Caco-2 (cell line): ENCODE data around the gene RAB5IF. TPM values are rescaled to one million over a fixed set of nuclear protein-coding genes. Genes with fewer than 3 reads are reported as not detected.

Experiments used
- BruUV-seq: library from RNA; stranded (reverse); fragments of 400-500 nt; replicated peaks from 2 replicates; lab custom pipeline; 2021; lab: Mats Ljungman, UMichigan
- CTCF ChIA-PET: fragments of 300-600 bp; sonication (Branson Sonifier 250); formaldehyde crosslinking; loops from one replicate; lab custom pipeline; 2022; ENCODE audit warnings: antibody characterized with exemption; lab: Charles Lee
- POLR2A ChIA-PET: fragments of 300-600 bp; sonication (Branson Sonifier 250); formaldehyde crosslinking; loops from one replicate; lab custom pipeline; 2022; ENCODE audit warnings: antibody characterized with exemption; lab: Charles Lee
- DNase-seq, 2 experiments: peaks; one replicate each; pipeline versions ENCODE4 v3.0.0 to v3.0.0-alpha.2; 2020 to 2022
- H3K27me3 ChIP-seq: replicated peaks from 2 replicates; pipeline ENCODE4 v1.6.0; 2011; ENCODE audit warnings: low read length; ENCODE audit not compliant: control insufficient read depth, insufficient read depth
- H3K36me3 ChIP-seq: 2 replicates; pipeline ENCODE4 v1.5.1; 2011; ENCODE audit warnings: low read length; ENCODE audit not compliant: control insufficient read depth, insufficient read depth
- H3K4me1 ChIP-seq: fragments of 250-450 bp; sonication (Bioruptor Pico); 2 replicates; pipeline ENCODE4 v1.5.1; 2020; ENCODE audit warnings: mild to moderate bottlenecking
- H3K4me3 ChIP-seq: 2 replicates; pipeline ENCODE4 v1.5.1; 2011; ENCODE audit warnings: low read depth, mild to moderate bottlenecking, control low read depth, low read length
- H3K9me3 ChIP-seq: fragments of 250-450 bp; sonication (Bioruptor Pico); 2 replicates; pipeline ENCODE4 v1.5.1; 2020; ENCODE audit warnings: mild to moderate bottlenecking, moderate library complexity
- H3K27ac Mint-ChIP-seq: one replicate; pipeline ENCODE4 v1.8.0; 2022; ENCODE audit warnings: mixed read lengths; ENCODE audit not compliant: unreplicated experiment
- H3K27me3 Mint-ChIP-seq: one replicate; pipeline ENCODE4 v1.8.0; 2022; ENCODE audit warnings: mixed read lengths; ENCODE audit not compliant: insufficient read depth, unreplicated experiment
- H3K36me3 Mint-ChIP-seq: one replicate; pipeline ENCODE4 v1.8.0; 2022; ENCODE audit warnings: mild to moderate bottlenecking, mixed read lengths; ENCODE audit not compliant: insufficient read depth, unreplicated experiment
- H3K4me1 Mint-ChIP-seq: one replicate; pipeline ENCODE4 v1.8.0; 2022; ENCODE audit warnings: low read depth, mixed read lengths; ENCODE audit not compliant: unreplicated experiment
- H3K4me3 Mint-ChIP-seq: one replicate; pipeline ENCODE4 v1.8.0; 2022; ENCODE audit warnings: mild to moderate bottlenecking, moderate library complexity, mixed read lengths; ENCODE audit not compliant: unreplicated experiment
- H3K9me3 Mint-ChIP-seq: one replicate; pipeline ENCODE4 v1.8.0; 2022; ENCODE audit warnings: mixed read lengths; ENCODE audit not compliant: unreplicated experiment
- CTCF ChIP-seq, 2 experiments: fragments of 200-600 bp in 1 of 2; IDR thresholded peaks; 1 replicate in 1 of 2; 2 replicates in 1 of 2; pipeline versions ENCODE4 v1.5.1 to v1.8.0; 2011 to 2022; ENCODE audit warnings: antibody characterized with exemption in 1 of 2, control low read depth in 1 of 2, inconsistent platforms in 1 of 2, low read depth in 1 of 2, low read length in 1 of 2, mild to moderate bottlenecking in 1 of 2, moderate library complexity in 1 of 2; ENCODE audit not compliant: insufficient read depth in 1 of 2, severe bottlenecking in 1 of 2, unreplicated experiment in 1 of 2
- intact Hi-C: fragments of 100-400 bp; cut with micrococcal nuclease; formaldehyde crosslinking; loops from one replicate; pipeline ENCODE4 v1.10.0; 2022; ENCODE audit not compliant: unreplicated experiment
- total RNA-seq: library from RNA; stranded (reverse); gene quantifications from 2 replicates; pipeline ENCODE4 v1.2.3, GENCODE V29; 2022

Gene RAB5IF
- total RNA-seq, 1 experiment from 2014 or later: 279 TPM

DNA sequence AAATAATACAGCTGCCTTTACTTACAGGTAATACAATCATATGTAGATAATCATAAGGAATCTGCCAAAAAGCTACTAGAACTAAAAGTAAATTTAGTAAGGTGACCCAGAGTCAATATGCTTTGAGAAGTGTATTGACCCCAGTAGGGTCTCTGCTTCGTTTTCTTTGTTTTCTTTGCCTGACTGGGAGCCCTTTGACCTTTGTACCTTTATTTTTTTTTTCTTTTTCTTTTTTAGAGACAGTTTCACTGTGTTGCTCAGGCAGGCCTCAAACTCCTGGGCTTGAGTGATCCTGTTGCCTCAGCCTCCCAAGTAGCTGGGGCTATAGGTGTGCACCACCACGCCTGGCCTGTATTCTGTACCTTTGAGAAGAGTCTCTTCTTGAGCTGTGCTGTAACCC is 17.9 kb downstream of the RAB5IF start:
- Mint-ChIP-seq H3K9me3 (no peaks in the 10 kb centered on the region), H3K4me1 (peaks cover 7% of the 10 kb centered on the region), H3K27me3 (no peaks in the 10 kb centered on the region), H3K27ac (no peak overlapping the region), H3K36me3 (no peaks in the 10 kb centered on the region), H3K4me3 (no peak overlapping the region)
- ChIA-PET CTCF (interaction anchor here (0.7 kb wide), 1 partner anchor 14 kb away, joined by 6 read pairs; no protein-coding TSS in a partner anchor), POLR2A (interaction anchor here (0.7 kb wide), 1 partner anchor 1345 kb away, joined by 5 read pairs; the partner anchor contains the start of gene MMP24OS)
- H3K4me3 ChIP-seq: no peak overlapping the region
- H3K9me3 ChIP-seq: no peaks in the 10 kb centered on the region
- H3K36me3 ChIP-seq: no peaks in the 10 kb centered on the region
- TF ChIP-seq CTCF (IDR thresholded peaks at IDR 0.05; ENCODE audit: insufficient read depth in 1 of 2, low read depth in 1 of 2, low read length in 1 of 2, severe bottlenecking in 1 of 2, unreplicated experiment in 1 of 2): no peak
- peaks cover 7% of the 10 kb centered on the region; the same call in 1 of the 2 replicates for H3K4me1 ChIP-seq
- no peak for DNase-seq
- H3K27me3 ChIP-seq: no peaks in the 10 kb centered on the region
- no TSS peak for BruUV-seq
- intact Hi-C loops: no loop called here

GRCh38 chr20:36624068-36624943 is 18.7 kb downstream of the RAB5IF start:
- H3K27me3 ChIP-seq: no peaks in the 10 kb centered on the region
- Mint-ChIP-seq H3K27ac (no peak overlapping the region), H3K4me3 (no peak overlapping the region), H3K4me1 (peaks cover 7% of the 10 kb centered on the region), H3K27me3 (no peaks in the 10 kb centered on the region), H3K9me3 (no peaks in the 10 kb centered on the region), H3K36me3 (no peaks in the 10 kb centered on the region)
- DNase-seq: no peak
- ChIA-PET CTCF (interaction anchor here (0.6 to 1.3 kb wide), 5 partner anchors 11 to 666 kb away, joined by 3 to 4 read pairs (median 4); partner anchors contain the start of gene RAB5IF), POLR2A (no interaction called here)
- intact Hi-C loops: no loop called here
- no peak overlapping the region for H3K4me3 ChIP-seq
- BruUV-seq: no TSS peak
- peaks cover 7% of the 10 kb centered on the region; the same call in 1 of the 2 replicates for H3K4me1 ChIP-seq
- H3K9me3 ChIP-seq: no peaks in the 10 kb centered on the region
- no peak for TF ChIP-seq CTCF (IDR thresholded peaks at IDR 0.05; ENCODE audit: insufficient read depth in 1 of 2, low read depth in 1 of 2, low read length in 1 of 2, severe bottlenecking in 1 of 2, unreplicated experiment in 1 of 2)
- no peaks in the 10 kb centered on the region for H3K36me3 ChIP-seq

DNA sequence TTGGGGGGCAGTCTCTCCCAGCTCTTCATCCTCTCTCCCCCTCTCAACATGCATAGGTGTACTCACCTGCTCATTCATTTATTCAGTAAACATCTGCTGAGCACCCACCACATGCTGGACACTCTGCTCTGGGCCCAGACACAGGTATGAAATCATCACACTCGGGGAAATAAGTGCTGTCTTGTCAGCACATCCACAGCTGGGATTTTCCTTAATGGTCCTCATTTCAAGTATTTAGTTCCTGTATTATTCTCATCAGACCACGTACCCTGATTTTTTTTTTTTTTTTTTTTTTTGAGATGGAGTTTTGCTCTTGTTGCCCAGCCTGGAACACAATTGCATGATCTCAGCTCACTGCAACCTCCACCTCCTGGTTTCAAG is 19.4 kb downstream of the RAB5IF start:
- Mint-ChIP-seq H3K27ac (no peak overlapping the region), H3K4me3 (no peak overlapping the region), H3K27me3 (no peaks in the 10 kb centered on the region), H3K36me3 (no peaks in the 10 kb centered on the region), H3K9me3 (no peaks in the 10 kb centered on the region), H3K4me1 (peaks cover 7% of the 10 kb centered on the region)
- no peak for DNase-seq
- intact Hi-C loops: no loop called here
- ChIA-PET CTCF (interaction anchor here (0.6 to 1.3 kb wide), 7 partner anchors 12 to 667 kb away, joined by 3 to 7 read pairs (median 4); partner anchors contain the start of gene RAB5IF), POLR2A (interaction anchor here (0.7 kb wide), 1 partner anchor 292 kb away, joined by 8 read pairs; no protein-coding TSS in a partner anchor)
- Histone ChIP-seq H3K4me3 (no peak overlapping the region), H3K9me3 (no peaks in the 10 kb centered on the region), H3K36me3 (no peaks in the 10 kb centered on the region), H3K27me3 (no peaks in the 10 kb centered on the region), H3K4me1 (peaks cover 7% of the 10 kb centered on the region; the same call in 1 of the 2 replicates)
- TF ChIP-seq CTCF (IDR thresholded peaks at IDR 0.05; ENCODE audit: insufficient read depth in 1 of 2, low read depth in 1 of 2, low read length in 1 of 2, severe bottlenecking in 1 of 2, unreplicated experiment in 1 of 2): no peak
- no TSS peak for BruUV-seq
